Small intestine (tissue), 7 donors: ENCODE data around the gene LIN28A. TPM values are rescaled to one million over a fixed set of nuclear protein-coding genes. Genes with fewer than 3 reads are reported as not detected.

Experiments
- DNase-seq, 2 donors: peaks; one replicate each; pipeline versions ENCODE4 v3.0.0 to v3.0.0-alpha.2; 2013
- FAIRE-seq: peaks from 2 replicates; lab custom pipeline; 2012; peaks lifted over from hg19 to GRCh38; lab: Jason Lieb, UNC
- H3K27ac ChIP-seq, 3 donors: one replicate each; pipeline ENCODE4 v1.5.1; 2013; ENCODE audit warnings: low read length in 2 of 3, mild to moderate bottlenecking in 2 of 3, control low read depth in 1 of 3, inconsistent platforms in 1 of 3, low read depth in 1 of 3, moderate library complexity in 1 of 3
- H3K27me3 ChIP-seq, 3 donors: one replicate each; pipeline ENCODE4 v1.6.1; 2013; ENCODE audit warnings: low read length in 3 of 3, inconsistent platforms in 1 of 3; ENCODE audit not compliant: control insufficient read depth in 3 of 3, insufficient read depth in 3 of 3
- H3K36me3 ChIP-seq, 3 donors: one replicate each; pipeline ENCODE4 v1.6.1; 2013; ENCODE audit warnings: low read length in 3 of 3, inconsistent platforms in 1 of 3, low read depth in 1 of 3, mild to moderate bottlenecking in 1 of 3, moderate library complexity in 1 of 3; ENCODE audit not compliant: control insufficient read depth in 3 of 3, insufficient read depth in 2 of 3
- H3K4me1 ChIP-seq, 3 donors: one replicate each; pipeline ENCODE4 v1.6.1; 2013; ENCODE audit warnings: low read length in 2 of 3, inconsistent platforms in 1 of 3, low read depth in 1 of 3, mild to moderate bottlenecking in 1 of 3, moderate library complexity in 1 of 3; ENCODE audit not compliant: control insufficient read depth in 3 of 3, insufficient read depth in 2 of 3
- H3K4me3 ChIP-seq, 3 donors: one replicate each; pipeline ENCODE4 v1.5.1; 2013; ENCODE audit warnings: low read length in 3 of 3, control low read depth in 1 of 3, inconsistent platforms in 1 of 3, low read depth in 1 of 3, mild to moderate bottlenecking in 1 of 3, moderate library complexity in 1 of 3
- H3K9me3 ChIP-seq, 2 donors: one replicate each; pipeline ENCODE4 v1.6.1; 2013; ENCODE audit warnings: low read depth in 1 of 2, low read length in 1 of 2; ENCODE audit not compliant: control insufficient read depth in 2 of 2, insufficient read depth in 1 of 2
- WGBS, 3 donors: extraction: QIAGEN DNeasy Blood & Tissue Kit; methylation state at CpG; one replicate each; pipeline ENCODE4 v1.1.7; 2013; 5-methylcytosine and 5-hydroxymethylcytosine counted together
- polyA plus RNA-seq, 4 donors: library from polyadenylated mRNA; stranded (reverse) in 3 of 4; unstranded in 1 of 4; fragments of 200-250 nt in 3 of 4; fragments of 120-200 nt in 1 of 4; gene quantifications; one replicate each; pipeline versions ENCODE4 v1.2.1 to v1.2.3, GENCODE V29; 2013
- donor health status: healthy with polysubstance abuse.
- donor health status: control.
- donor health status: control.
- donor health status: Bipolar disorder and iron deficiency.
- donor health status: healthy.

Gene LIN28A
- polyA plus RNA-seq, 4 donors, result 0.03 TPM; not detected in 3

GRCh38 chr1:26431979-26432695, 21.5 kb downstream of the LIN28A start, which contains the start of gene DHDDS:
Gene DHDDS (plus strand): TSS chr1:26432321. CDS start chr1:26432946, 625 bp downstream.
- no peak for FAIRE-seq

GRCh38 chr1:26432793-26433192, 22.2 kb downstream of the LIN28A start:
- Histone ChIP-seq H3K27me3 (peaks cover 0 to 2% (median 0%) of the 10 kb centered on the region in 3 donors), H3K27ac (peak overlapping the region; percentile 74 to 90 (median 89)), H3K4me1 (peaks cover 0 to 14% (median 7%) of the 10 kb centered on the region in 3 donors), H3K4me3 (peak overlapping the region; percentile 55 to 71 (median 61)), H3K9me3 (no peaks in the 10 kb centered on the region), H3K36me3 (peaks cover 0 to 22% (median 2%) of the 10 kb centered on the region in 3 donors)
- DNase-seq (peak in 1 of 2 donors; percentile 45), FAIRE-seq (no peak)
- WGBS, 3 donors, result 29 to 32% (median 29%) methylated on average over 3 of the region's 3 CpGs

More at GRCh38 chr1:26431979-26432695, 21.5 kb downstream of the LIN28A start, which contains the start of gene DHDDS:
- H3K4me3 ChIP-seq, result peak within 1 kb of the TSS; percentile 55 to 71 (median 61)
- peaks cover 0 to 14% (median 7%) of the 10 kb centered on the region in 3 donors for H3K4me1 ChIP-seq
- peak within 1 kb of the TSS; percentile 74 to 90 (median 89) for H3K27ac ChIP-seq
- peaks cover 0 to 2% (median 0%) of the 10 kb centered on the region in 3 donors for H3K27me3 ChIP-seq
- peak; percentile 99 for DNase-seq
- H3K36me3 ChIP-seq, result peaks cover 0 to 17% (median 2%) of the 10 kb centered on the region in 3 donors
- no peaks in the 10 kb centered on the region for H3K9me3 ChIP-seq
- WGBS, 3 donors, result 0% methylated on average over 45 of the region's 45 CpGs

GRCh38 chr1:26434161-26434752, 23.6 kb downstream of the LIN28A start:
- Histone ChIP-seq H3K36me3 (peaks cover 7 to 35% (median 7%) of the 10 kb centered on the region in 3 donors), H3K4me3 (no peak overlapping the region), H3K9me3 (no peaks in the 10 kb centered on the region), H3K4me1 (peaks cover 0 to 14% (median 7%) of the 10 kb centered on the region in 3 donors), H3K27ac (no peak overlapping the region), H3K27me3 (peaks cover 0 to 2% (median 0%) of the 10 kb centered on the region in 3 donors)
- no peak for FAIRE-seq
- DNase-seq, result peak in 1 of 2 donors; percentile 8

GRCh38 chr1:26438041-26438440, 27.4 kb downstream of the LIN28A start:
- FAIRE-seq (no peak), DNase-seq (no peak)
- no peaks in the 10 kb centered on the region for H3K27me3 ChIP-seq
- no peak overlapping the region for H3K4me3 ChIP-seq
- H3K27ac ChIP-seq, result no peak overlapping the region
- no peaks in the 10 kb centered on the region for H3K9me3 ChIP-seq
- WGBS, 3 donors, result 97 to 100% (median 98%) methylated on average over 6 of the region's 6 CpGs
- peaks cover 16 to 62% (median 18%) of the 10 kb centered on the region in 3 donors for H3K36me3 ChIP-seq
- H3K4me1 ChIP-seq, result peaks cover 0 to 4% (median 4%) of the 10 kb centered on the region in 3 donors

- H3K4me3 ChIP-seq, result no peak overlapping the region
- no peaks in the 10 kb centered on the region for H3K27me3 ChIP-seq
- no peak overlapping the region for H3K27ac ChIP-seq
- H3K36me3 ChIP-seq, result peaks cover 21 to 66% (median 26%) of the 10 kb centered on the region in 3 donors
- 94 to 99% (median 97%) methylated on average over 2 of the region's 2 CpGs for WGBS, 3 donors
- DNase-seq (no peak), FAIRE-seq (no peak)
- no peaks in the 10 kb centered on the region for H3K9me3 ChIP-seq
- no peaks in the 10 kb centered on the region for H3K4me1 ChIP-seq
Observed at GRCh38 chr1:26440259-26440658, 29.6 kb downstream of the LIN28A start.

GRCh38 chr1:26449868-26450267, 39.3 kb downstream of the LIN28A start:
- Histone ChIP-seq H3K4me3 (no peak overlapping the region), H3K27me3 (no peaks in the 10 kb centered on the region), H3K36me3 (peaks cover 16 to 42% (median 20%) of the 10 kb centered on the region in 3 donors), H3K9me3 (no peaks in the 10 kb centered on the region), H3K4me1 (no peaks in the 10 kb centered on the region), H3K27ac (no peak overlapping the region)
- 88 to 99% (median 92%) methylated on average over 3 of the region's 3 CpGs for WGBS, 3 donors
- FAIRE-seq (no peak), DNase-seq (no peak)

GRCh38 chr1:26450908-26451307, 40.3 kb downstream of the LIN28A start:
- WGBS, 3 donors, result 91 to 95% (median 92%) methylated on average over 3 of the region's 3 CpGs
- no peaks in the 10 kb centered on the region for H3K9me3 ChIP-seq
- FAIRE-seq, result no peak
- H3K4me1 ChIP-seq, result no peaks in the 10 kb centered on the region
- no peak overlapping the region for H3K27ac ChIP-seq
- DNase-seq, result no peak
- no peaks in the 10 kb centered on the region for H3K27me3 ChIP-seq
- H3K4me3 ChIP-seq, result no peak overlapping the region
- peaks cover 17 to 40% (median 23%) of the 10 kb centered on the region in 3 donors for H3K36me3 ChIP-seq

- Histone ChIP-seq H3K27ac (no peak overlapping the region), H3K27me3 (no peaks in the 10 kb centered on the region), H3K9me3 (no peaks in the 10 kb centered on the region), H3K4me1 (no peaks in the 10 kb centered on the region), H3K36me3 (peaks cover 12 to 35% (median 19%) of the 10 kb centered on the region in 3 donors), H3K4me3 (no peak overlapping the region)
- DNase-seq (no peak), FAIRE-seq (no peak)
- WGBS, 3 donors, result 92 to 93% (median 93%) methylated on average over 5 of the region's 5 CpGs
Observed at GRCh38 chr1:26452459-26453183, 42.0 kb downstream of the LIN28A start.
